NCI-H2227 treated with DMSO at 0.1 percent for 48 hours (cell line): ENCODE results near the gene DMXL2.
"Not testable (repeated sequence)": the region's sequence is repeated elsewhere in the genome, so short reads cannot be mapped to it uniquely, and the experiment has no call there.

ENCODE experiments used
- DNase-seq: peaks from one replicate; lab custom pipeline; 2025; lab: John Stamatoyannopoulos, UW

DMXL2 gene

DNA sequence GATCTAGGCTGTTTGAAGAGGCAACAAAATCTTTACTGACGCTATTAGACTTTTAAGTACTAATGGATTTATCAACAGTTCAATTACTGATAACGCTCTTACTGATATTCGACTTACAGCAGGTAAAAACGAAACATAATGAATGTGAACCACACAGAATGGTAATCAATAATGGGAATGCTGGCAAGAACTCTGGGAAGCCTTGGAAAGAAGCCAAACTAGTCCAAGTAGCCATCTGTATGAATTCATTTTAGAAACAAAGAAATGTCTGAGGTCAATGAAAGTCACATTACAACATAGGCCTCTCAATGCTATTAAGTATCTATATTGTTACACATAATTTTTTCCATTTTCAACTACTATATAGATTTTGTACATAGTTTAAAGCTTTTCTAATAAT, 130.0 kb downstream of the DMXL2 start:
- DNase-seq: no peak

DNA sequence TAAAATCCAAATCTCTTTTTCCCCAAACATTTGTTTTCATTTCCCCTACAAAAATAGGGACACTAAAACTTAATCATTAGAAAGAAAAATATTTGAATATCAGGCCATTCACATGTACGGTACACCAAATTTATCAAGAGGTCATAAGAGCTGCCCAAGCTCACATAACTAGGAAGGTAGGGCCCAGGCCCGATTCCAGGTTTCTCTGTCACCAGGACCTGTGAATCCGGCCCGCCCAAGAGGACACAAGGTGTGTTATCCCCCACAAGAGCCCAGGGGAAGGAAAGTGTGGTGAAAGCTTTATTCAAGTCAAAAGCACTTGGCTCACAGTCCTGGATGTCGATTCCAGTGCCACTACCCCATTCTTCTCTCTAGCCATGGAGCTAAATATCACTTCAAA, 130.6 kb downstream of the DMXL2 start:
- DNase-seq: no peak

- DNase-seq: no peak
Observed at GRCh38 chr15:51484781-51485180, 137.8 kb downstream of the DMXL2 start.

DNA sequence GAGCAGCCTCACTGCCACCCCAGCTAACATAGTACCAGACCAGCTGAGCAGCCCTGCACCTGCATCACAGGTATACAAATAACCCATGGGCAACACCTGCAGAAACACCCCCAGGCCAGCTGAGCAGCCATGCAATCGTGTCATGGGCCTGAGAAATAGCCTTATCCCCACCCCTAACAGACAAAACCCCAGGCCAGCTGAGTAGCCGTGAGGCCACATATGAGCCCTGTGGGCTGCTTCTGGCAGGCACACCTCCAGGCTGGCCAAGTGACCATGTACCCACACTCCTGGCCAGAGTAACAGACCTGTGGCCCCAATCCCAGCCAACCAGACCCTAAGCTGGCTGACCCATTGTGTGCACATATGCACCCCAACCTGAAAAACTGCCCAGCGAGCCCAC, 138.6 kb downstream of the DMXL2 start:
- no peak for DNase-seq

DNA sequence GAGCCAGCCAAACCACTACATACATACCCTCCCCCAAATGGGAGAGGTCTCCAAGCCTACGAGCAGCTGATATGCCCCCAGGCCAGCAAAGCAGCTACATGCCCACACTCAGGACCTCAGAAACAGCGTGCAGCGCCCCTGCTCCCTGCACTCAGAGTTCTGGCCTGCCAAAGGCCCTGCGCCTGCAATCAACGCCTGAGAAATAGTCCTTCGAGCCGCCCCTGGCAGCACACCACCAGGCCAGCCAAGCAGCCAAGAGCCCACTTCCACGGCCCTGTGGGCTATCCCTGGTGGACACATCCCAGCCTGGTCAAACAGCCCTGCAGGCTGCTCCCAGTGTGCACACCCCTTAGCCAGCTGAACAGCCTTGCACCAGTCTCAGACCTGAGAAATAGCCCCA, 139.1 kb downstream of the DMXL2 start:
- DNase-seq: no peak

GRCh38 chr15:51475736-51476135, 146.8 kb downstream of the DMXL2 start:
- no peak for DNase-seq

DNA sequence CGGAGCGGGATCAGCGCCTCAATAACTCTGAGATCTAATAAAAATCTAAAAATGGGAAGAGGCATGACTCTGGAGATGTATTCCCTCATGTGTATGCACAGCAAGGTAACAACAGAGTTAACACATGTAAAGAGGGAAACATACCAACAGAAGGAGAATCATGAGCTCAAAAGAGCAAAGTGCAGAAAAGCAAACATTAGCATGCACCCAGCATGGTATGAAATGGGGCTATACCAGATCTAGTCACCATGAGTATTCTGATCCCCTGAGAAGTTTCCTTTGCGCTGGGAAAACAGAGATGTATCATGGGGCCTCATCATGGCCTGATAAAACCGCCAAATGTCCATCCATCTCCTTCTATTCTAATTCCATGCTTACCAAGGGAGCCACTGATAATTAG, 152.1 kb downstream of the DMXL2 start:
- no peak for DNase-seq

DNA sequence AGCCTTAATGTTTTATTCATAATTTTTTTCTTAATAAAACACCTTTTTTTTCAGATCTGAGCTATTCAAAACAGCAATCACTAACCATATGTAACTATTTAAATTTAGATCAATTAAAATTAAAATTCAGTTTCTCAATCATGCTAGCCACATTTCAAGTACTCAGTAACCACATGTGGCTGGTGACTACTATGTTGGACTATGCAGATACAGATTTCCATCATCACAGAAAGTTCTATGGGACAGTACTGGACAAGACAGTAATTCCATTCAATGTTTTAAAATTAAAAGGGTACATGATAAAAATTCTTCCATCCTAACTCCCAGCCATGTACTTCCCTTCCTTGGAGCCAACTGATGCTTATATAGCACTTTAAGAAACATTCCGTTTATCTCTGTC, 161.8 kb downstream of the DMXL2 start:
- DNase-seq: no peak

DNA sequence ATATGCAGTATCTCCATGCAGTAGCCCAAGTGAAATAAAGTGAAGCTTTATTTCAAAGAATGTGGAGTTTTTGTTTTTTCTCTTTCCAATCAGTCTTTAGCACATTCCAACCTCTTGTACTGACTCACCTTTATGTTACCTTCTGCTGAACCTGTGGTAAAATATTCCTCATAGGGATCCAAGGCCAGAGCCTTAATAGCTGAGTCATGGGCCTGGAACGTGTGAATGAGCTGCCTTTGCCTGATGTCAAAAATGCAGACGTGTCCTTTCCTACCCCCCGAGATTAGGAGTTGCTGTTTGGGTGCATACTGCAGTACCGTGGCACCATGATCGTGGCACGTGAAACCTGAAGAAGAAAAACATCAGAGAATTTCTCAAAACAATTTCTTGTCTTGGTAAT, 172.6 kb downstream of the DMXL2 start:
- DNase-seq: no peak

- no peak for DNase-seq
Observed at GRCh38 chr15:51448622-51449399, 173.8 kb downstream of the DMXL2 start.

- no peak for DNase-seq
Observed at GRCh38 chr15:51447855-51448621, 174.5 kb downstream of the DMXL2 start.

DNA sequence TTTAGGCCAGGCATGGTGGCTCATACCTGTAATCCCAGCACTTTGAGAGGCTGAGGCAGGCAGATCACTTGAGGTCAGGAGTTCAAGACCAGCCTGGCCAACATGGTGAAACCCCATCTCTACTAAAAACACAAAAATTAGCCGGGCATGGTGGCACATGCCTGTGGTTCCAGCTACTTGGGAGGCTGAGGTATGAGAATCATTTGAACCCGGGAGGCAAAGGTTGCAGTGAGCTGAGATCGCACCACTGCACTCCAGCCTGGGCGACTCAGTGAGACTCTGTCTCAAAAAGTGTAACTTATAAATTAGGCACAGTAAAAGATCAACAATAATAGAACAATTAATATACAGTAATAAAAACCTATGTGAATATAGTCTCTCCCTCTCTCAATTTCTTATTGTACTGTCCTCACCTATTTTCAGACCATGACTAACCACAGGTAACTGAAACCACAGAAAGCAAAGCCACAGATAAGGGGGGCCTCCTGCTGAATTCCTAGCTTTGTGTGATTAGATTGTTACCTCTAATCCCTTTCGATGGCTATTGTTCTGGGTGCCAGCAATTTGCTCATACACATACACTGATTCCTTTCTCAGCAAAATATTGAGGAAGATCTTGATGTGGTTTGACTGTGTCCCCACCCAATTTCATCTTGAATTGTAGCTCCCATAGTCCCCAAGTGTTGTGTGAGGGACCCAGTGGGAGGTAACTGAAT, 176.4 kb downstream of the DMXL2 start:
- not testable (repeated sequence) for DNase-seq

DNA sequence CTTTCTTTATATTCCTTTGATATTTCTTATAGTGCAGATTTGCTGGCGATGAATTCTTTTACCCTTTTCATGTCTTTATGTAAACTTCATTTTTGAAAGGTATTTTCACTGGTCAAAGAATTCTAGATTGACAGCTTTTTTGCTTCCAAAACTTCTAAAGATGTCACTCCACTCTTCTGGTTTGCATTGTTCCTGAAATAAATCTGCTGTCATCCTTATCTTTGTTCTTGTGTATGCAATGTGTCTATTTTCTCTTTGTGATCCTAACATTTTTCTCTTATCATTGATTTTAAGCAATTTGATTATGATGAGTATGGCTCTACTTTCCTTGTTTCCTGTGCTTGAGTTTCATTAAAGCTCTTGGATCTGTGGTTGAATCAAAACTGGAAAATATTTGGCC, 177.8 kb downstream of the DMXL2 start:
- no peak for DNase-seq

DNA sequence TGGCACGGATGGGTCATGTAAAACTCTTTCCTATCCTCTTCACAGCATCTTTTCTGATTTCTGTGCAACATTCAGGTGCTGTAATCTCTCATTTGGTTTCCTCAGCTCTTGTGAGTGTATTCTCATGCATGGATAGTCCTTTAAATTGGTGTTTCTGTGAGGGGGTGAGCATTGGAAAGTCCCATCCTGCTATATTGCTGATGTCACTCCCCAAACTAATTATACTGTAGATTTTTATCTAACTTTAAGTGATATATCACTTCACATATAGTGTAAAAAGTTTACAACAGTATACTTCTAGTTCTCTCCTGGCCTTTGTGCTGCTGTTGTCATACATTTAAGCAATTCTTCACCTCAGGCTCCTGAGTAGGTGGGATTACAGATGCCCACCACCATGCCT, 178.5 kb downstream of the DMXL2 start:
- DNase-seq: no peak

DNA sequence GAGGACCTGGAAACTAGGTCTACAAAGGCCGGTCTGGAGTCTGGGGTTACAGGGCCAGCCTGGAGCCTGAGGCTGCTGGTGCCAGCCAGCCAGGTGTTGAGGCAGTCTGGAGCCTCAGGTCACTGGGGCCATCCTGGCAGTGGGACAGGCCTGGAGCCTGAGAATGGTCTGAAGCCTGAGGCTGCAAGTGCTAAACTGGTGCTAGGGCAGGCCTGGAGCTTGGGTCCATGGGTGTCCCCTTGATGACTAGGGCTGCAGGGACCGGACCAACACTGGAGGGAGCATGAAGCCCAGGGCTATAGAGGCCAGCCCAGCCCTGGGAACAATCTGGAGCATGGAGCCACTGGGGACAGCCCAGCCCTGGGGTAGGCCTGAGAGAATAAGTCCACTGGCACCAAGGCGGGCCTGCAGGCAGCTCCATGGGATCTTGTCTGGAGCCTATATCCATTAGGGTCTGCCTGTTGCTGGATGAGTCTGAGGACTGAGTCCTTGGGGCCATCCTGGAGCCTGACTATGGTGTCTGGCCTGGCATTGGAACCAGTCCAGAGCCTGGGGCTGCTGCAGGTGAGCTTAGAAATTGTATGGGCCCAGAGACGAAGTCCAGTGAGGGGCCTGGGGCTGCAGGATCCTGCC, 179.2 kb downstream of the DMXL2 start:
- DNase-seq: no peak

DNA sequence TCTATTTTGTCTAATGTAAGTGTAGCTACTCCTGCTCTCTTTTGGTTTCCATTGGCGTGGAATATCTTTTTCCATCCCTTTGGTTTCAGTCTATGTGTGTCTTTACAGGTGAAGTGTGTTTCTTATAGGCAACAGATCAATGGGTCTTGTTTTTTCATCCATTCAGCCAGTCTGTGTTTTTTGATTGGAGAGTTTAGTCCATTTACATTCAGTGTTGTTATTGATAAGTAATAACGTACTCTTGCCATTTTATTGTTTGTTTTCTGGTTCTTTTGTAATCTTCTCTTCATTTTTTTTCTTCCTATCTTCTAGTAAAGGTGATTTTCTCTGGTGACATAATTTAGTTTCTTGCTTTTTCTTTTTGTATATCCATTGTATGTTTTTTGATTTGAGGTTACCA, 184.0 kb downstream of the DMXL2 start:
- DNase-seq: no peak

GRCh38 chr15:51425517-51426040, 197.0 kb downstream of the DMXL2 start:
- DNase-seq: no peak

GRCh38 chr15:51424780-51425179, 197.8 kb downstream of the DMXL2 start:
- DNase-seq: no peak

DNA sequence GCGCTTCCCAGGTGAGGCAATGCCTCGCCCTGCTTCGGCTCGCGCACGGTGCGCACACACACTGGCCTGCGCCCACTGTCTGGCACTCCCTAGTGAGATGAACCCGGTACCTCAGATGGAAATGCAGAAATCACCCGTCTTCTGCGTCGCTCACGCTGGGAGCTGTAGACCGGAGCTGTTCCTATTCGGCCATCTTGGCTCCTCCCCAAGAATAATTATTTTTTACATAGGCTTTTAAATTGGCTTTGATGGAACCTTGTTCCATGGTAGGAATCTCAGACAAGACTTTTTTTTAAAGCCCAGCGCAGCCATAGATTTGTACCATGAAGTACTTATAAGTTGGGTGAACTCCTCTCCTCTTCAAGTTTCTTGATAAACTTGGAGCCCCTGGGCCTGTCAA, 199.5 kb downstream of the DMXL2 start:
- not testable (repeated sequence) for DNase-seq

- no peak for DNase-seq
Observed at GRCh38 chr15:51416129-51416528, 206.4 kb downstream of the DMXL2 start.

- DNase-seq: no peak
Observed at GRCh38 chr15:51414256-51414860, 208.2 kb downstream of the DMXL2 start.
